ENCODE measurements around the gene CFAP298. TPM values are rescaled to one million over a fixed set of nuclear protein-coding genes. Genes with fewer than 3 reads are reported as not detected.
"Not testable (repeated sequence)": the region's sequence is repeated elsewhere in the genome, so short reads cannot be mapped to it uniquely, and the experiment has no call there.

CFAP298 gene
- total RNA-seq, 1 donor, result 3.3 TPM

- no peaks in the 10 kb centered on the region for H3K27me3 ChIP-seq (ENCODE audit: insufficient read depth, low read length)
- no peak overlapping the region for H3K4me3 ChIP-seq (ENCODE audit: low read length)
- no peaks in the 10 kb centered on the region for H3K9me3 ChIP-seq (ENCODE audit: low read depth, low read length)
- H3K4me1 ChIP-seq (ENCODE audit: insufficient read depth, low read length), result no peaks in the 10 kb centered on the region
These were observed 49.3 kb downstream of the CFAP298 start for GRCh38 chr21:32562915-32563314.

GRCh38 chr21:32562426-32562825 is 49.8 kb downstream of the CFAP298 start:
- no peaks in the 10 kb centered on the region for H3K4me1 ChIP-seq (ENCODE audit: insufficient read depth, low read length)
- no peaks in the 10 kb centered on the region for H3K27me3 ChIP-seq (ENCODE audit: insufficient read depth, low read length)
- no peaks in the 10 kb centered on the region for H3K9me3 ChIP-seq (ENCODE audit: low read depth, low read length)
- no peak overlapping the region for H3K4me3 ChIP-seq (ENCODE audit: low read length)

GRCh38 chr21:32561476-32561875 is 50.7 kb downstream of the CFAP298 start:
- not testable (repeated sequence) for H3K27me3 ChIP-seq (ENCODE audit: insufficient read depth, low read length); H3K4me1 ChIP-seq (ENCODE audit: insufficient read depth, low read length); H3K9me3 ChIP-seq (ENCODE audit: low read depth, low read length); H3K4me3 ChIP-seq (ENCODE audit: low read length)

GRCh38 chr21:32560896-32561295 is 51.3 kb downstream of the CFAP298 start:
- Histone ChIP-seq H3K4me3 (ENCODE audit: low read length) (no peak overlapping the region), H3K9me3 (ENCODE audit: low read depth, low read length) (no peaks in the 10 kb centered on the region), H3K27me3 (ENCODE audit: insufficient read depth, low read length) (no peaks in the 10 kb centered on the region), H3K4me1 (ENCODE audit: insufficient read depth, low read length) (no peaks in the 10 kb centered on the region)

- Histone ChIP-seq H3K4me1 (ENCODE audit: insufficient read depth, low read length) (no peaks in the 10 kb centered on the region), H3K4me3 (ENCODE audit: low read length) (no peak overlapping the region), H3K27me3 (ENCODE audit: insufficient read depth, low read length) (no peaks in the 10 kb centered on the region), H3K9me3 (ENCODE audit: low read depth, low read length) (no peaks in the 10 kb centered on the region)
These were observed 53.1 kb downstream of the CFAP298 start for GRCh38 chr21:32559006-32559610.

GRCh38 chr21:32558106-32558505 is 54.1 kb downstream of the CFAP298 start:
- no peaks in the 10 kb centered on the region for H3K9me3 ChIP-seq (ENCODE audit: low read depth, low read length)
- H3K27me3 ChIP-seq (ENCODE audit: insufficient read depth, low read length), result no peaks in the 10 kb centered on the region
- H3K4me3 ChIP-seq (ENCODE audit: low read length), result no peak overlapping the region
- no peaks in the 10 kb centered on the region for H3K4me1 ChIP-seq (ENCODE audit: insufficient read depth, low read length)

- H3K4me1 ChIP-seq (ENCODE audit: insufficient read depth, low read length), result no peaks in the 10 kb centered on the region
- H3K4me3 ChIP-seq (ENCODE audit: low read length), result no peak overlapping the region
- H3K9me3 ChIP-seq (ENCODE audit: low read depth, low read length), result no peaks in the 10 kb centered on the region
- no peaks in the 10 kb centered on the region for H3K27me3 ChIP-seq (ENCODE audit: insufficient read depth, low read length)
These were observed 57.1 kb downstream of the CFAP298 start for GRCh38 chr21:32554832-32555638.

GRCh38 chr21:32549886-32550285 is 62.3 kb downstream of the CFAP298 start:
- H3K27me3 ChIP-seq (ENCODE audit: insufficient read depth, low read length), result no peaks in the 10 kb centered on the region
- H3K9me3 ChIP-seq (ENCODE audit: low read depth, low read length), result no peaks in the 10 kb centered on the region
- no peaks in the 10 kb centered on the region for H3K4me1 ChIP-seq (ENCODE audit: insufficient read depth, low read length)
- no peak overlapping the region for H3K4me3 ChIP-seq (ENCODE audit: low read length)

GRCh38 chr21:32549440-32549839 is 62.7 kb downstream of the CFAP298 start:
- H3K9me3 ChIP-seq (ENCODE audit: low read depth, low read length), result no peaks in the 10 kb centered on the region
- no peak overlapping the region for H3K4me3 ChIP-seq (ENCODE audit: low read length)
- H3K4me1 ChIP-seq (ENCODE audit: insufficient read depth, low read length), result no peaks in the 10 kb centered on the region
- H3K27me3 ChIP-seq (ENCODE audit: insufficient read depth, low read length), result no peaks in the 10 kb centered on the region

Other genes with a start within 250 kb of the CFAP298 start
- 3.5 TPM for gene URB1, start 219.4 kb downstream of the CFAP298 start, total RNA-seq
- 4.9 TPM for gene EVA1C, start 199.7 kb downstream of the CFAP298 start, total RNA-seq
- not detected for gene TCP10L, start 26.9 kb downstream of the CFAP298 start, total RNA-seq
- 10.7 TPM for gene SYNJ1, start 115.6 kb upstream of the CFAP298 start, total RNA-seq
- gene PAXBP1, start 159.4 kb upstream of the CFAP298 start, total RNA-seq, result 52.3 TPM

All from mononuclear cell (primary cell).